ENCODE measurements around the gene TOX2. TPM values are rescaled to one million over a fixed set of nuclear protein-coding genes. Genes with fewer than 3 reads are reported as not detected.
A peak's percentile ranks its signal among the peaks of the same experiment; 100 is the strongest.

The TOX2 gene
- total and polyA plus RNA-seq, 2 donors: 14.5 to 75.8 TPM

GRCh38 chr20:43910564-43910963 lies 4.1 kb upstream of the TOX2 start:
- DNase-seq (ENCODE audit: low read depth in 6 of 9, low spot score in 9 of 9): no peak
- Histone ChIP-seq H3K36me3 (ENCODE audit: control insufficient read depth in 2 of 2, insufficient read depth in 2 of 2, low read length in 1 of 2) (no peaks in the 10 kb centered on the region), H3K4me3 (ENCODE audit: low read length in 2 of 2) (no peak overlapping the region), H3K9me3 (ENCODE audit: control insufficient read depth in 2 of 2, insufficient read depth in 1 of 2, low read length in 1 of 2) (peaks cover 0 to 13% of the 10 kb centered on the region in 2 donors), H3K27me3 (ENCODE audit: control insufficient read depth in 2 of 2, insufficient read depth in 1 of 2, low read length in 1 of 2) (peaks cover 20 to 24% of the 10 kb centered on the region in 2 donors), H3K4me1 (ENCODE audit: control insufficient read depth in 2 of 2, insufficient read depth in 2 of 2, low read length in 2 of 2) (peaks cover 4 to 6% of the 10 kb centered on the region in 2 donors), H3K27ac (ENCODE audit: low read depth in 1 of 2, low read length in 1 of 2) (no peak overlapping the region)
- WGBS: 65% methylated on average over 4 of the region's 4 CpGs

DNA sequence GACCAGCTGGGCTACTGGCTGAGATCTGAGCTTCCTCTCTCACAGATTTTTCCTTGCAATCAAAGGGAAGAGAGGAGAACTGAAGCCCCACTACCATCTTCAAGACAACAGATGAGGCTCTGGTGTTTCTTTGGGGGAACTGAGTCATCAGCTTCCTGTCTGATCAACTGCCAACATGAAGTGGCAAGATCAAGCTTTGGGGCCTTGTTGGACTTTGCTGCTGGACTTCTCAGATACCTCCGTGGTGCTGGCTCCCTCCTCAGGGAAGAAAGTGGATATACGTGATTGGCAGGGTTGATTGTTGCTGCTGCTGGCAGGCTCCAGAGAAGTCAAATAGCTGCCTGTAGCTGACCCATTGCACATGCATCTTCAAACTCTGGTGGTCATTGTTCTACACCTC lies 3.6 kb upstream of the TOX2 start:
- no peaks in the 10 kb centered on the region for H3K36me3 ChIP-seq (ENCODE audit: control insufficient read depth in 2 of 2, insufficient read depth in 2 of 2, low read length in 1 of 2)
- no peak overlapping the region for H3K27ac ChIP-seq (ENCODE audit: low read depth in 1 of 2, low read length in 1 of 2)
- peaks cover 0 to 18% of the 10 kb centered on the region in 2 donors for H3K9me3 ChIP-seq (ENCODE audit: control insufficient read depth in 2 of 2, insufficient read depth in 1 of 2, low read length in 1 of 2)
- 76% methylated on average over 2 of the region's 2 CpGs for WGBS
- DNase-seq (ENCODE audit: low read depth in 6 of 9, low spot score in 9 of 9): no peak
- peaks cover 25 to 29% of the 10 kb centered on the region in 2 donors for H3K27me3 ChIP-seq (ENCODE audit: control insufficient read depth in 2 of 2, insufficient read depth in 1 of 2, low read length in 1 of 2)
- H3K4me3 ChIP-seq (ENCODE audit: low read length in 2 of 2): no peak overlapping the region
- H3K4me1 ChIP-seq (ENCODE audit: control insufficient read depth in 2 of 2, insufficient read depth in 2 of 2, low read length in 2 of 2): peaks cover 6 to 8% of the 10 kb centered on the region in 2 donors

DNA sequence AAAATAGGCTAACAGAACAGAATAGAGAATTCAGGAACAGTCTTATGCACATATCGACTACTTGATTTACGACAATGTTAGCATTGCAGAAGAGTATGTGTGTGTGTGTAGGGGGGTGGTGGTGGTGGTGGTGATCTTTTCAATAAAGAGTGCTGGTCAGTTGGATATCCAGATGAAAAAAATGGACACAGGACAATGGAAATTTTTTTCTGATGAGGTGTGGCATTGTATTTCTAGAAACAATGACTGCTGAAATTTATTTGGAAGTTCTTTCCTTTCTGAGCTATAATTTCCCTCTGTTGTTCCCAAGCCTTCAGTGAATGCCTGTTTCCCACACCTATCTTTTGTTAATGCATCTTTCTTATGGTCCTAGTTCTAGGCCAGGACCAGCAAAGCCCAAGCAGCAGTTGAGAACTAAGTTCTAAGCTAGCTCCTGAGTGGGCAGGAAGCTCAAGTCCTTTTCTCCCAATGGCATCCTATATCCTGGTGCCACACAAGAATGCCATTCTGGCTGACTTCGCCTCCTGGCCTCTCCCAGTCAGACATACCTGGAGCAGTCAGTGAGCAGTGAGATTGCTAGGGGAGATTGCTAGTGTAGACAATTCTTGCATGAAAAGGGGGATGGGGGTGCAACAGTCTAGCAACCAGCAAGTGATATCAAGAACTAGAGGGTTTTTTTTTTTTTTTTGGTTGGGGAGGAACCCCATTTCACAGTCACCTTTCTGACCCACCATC lies 1.2 kb upstream of the TOX2 start:
- peak overlapping the region in 1 of 2 donors; percentile 39 for H3K4me3 ChIP-seq (ENCODE audit: low read length in 2 of 2)
- no peak overlapping the region for H3K27ac ChIP-seq (ENCODE audit: low read depth in 1 of 2, low read length in 1 of 2)
- peaks cover 8 to 14% of the 10 kb centered on the region in 2 donors for H3K4me1 ChIP-seq (ENCODE audit: control insufficient read depth in 2 of 2, insufficient read depth in 2 of 2, low read length in 2 of 2)
- DNase-seq (ENCODE audit: low read depth in 6 of 9, low spot score in 9 of 9): no peak
- H3K9me3 ChIP-seq (ENCODE audit: control insufficient read depth in 2 of 2, insufficient read depth in 1 of 2, low read length in 1 of 2): peaks cover 0 to 21% of the 10 kb centered on the region in 2 donors
- peaks cover 34 to 49% of the 10 kb centered on the region in 2 donors for H3K27me3 ChIP-seq (ENCODE audit: control insufficient read depth in 2 of 2, insufficient read depth in 1 of 2, low read length in 1 of 2)
- WGBS: 88% methylated on average over 3 of the region's 3 CpGs
- no peaks in the 10 kb centered on the region for H3K36me3 ChIP-seq (ENCODE audit: control insufficient read depth in 2 of 2, insufficient read depth in 2 of 2, low read length in 1 of 2)

- peaks cover 36 to 56% of the 10 kb centered on the region in 2 donors for H3K27me3 ChIP-seq (ENCODE audit: control insufficient read depth in 2 of 2, insufficient read depth in 1 of 2, low read length in 1 of 2)
- DNase-seq (ENCODE audit: low read depth in 6 of 9, low spot score in 9 of 9): peak in 1 of 9 donors; percentile 30
- H3K4me1 ChIP-seq (ENCODE audit: control insufficient read depth in 2 of 2, insufficient read depth in 2 of 2, low read length in 2 of 2): peaks cover 8 to 20% of the 10 kb centered on the region in 2 donors
- no peaks in the 10 kb centered on the region for H3K36me3 ChIP-seq (ENCODE audit: control insufficient read depth in 2 of 2, insufficient read depth in 2 of 2, low read length in 1 of 2)
- WGBS: 8% methylated on average over 66 of the region's 66 CpGs
- peak overlapping the region; percentile 70 to 74 for H3K4me3 ChIP-seq (ENCODE audit: low read length in 2 of 2)
- H3K27ac ChIP-seq (ENCODE audit: low read depth in 1 of 2, low read length in 1 of 2): peak overlapping the region; percentile 59 to 74
- peaks cover 0 to 18% of the 10 kb centered on the region in 2 donors for H3K9me3 ChIP-seq (ENCODE audit: control insufficient read depth in 2 of 2, insufficient read depth in 1 of 2, low read length in 1 of 2)
Measured at GRCh38 chr20:43915211-43916072, 790 bp downstream of the TOX2 start.

- peaks cover 0 to 18% of the 10 kb centered on the region in 2 donors for H3K9me3 ChIP-seq (ENCODE audit: control insufficient read depth in 2 of 2, insufficient read depth in 1 of 2, low read length in 1 of 2)
- H3K36me3 ChIP-seq (ENCODE audit: control insufficient read depth in 2 of 2, insufficient read depth in 2 of 2, low read length in 1 of 2): no peaks in the 10 kb centered on the region
- DNase-seq (ENCODE audit: low read depth in 6 of 9, low spot score in 9 of 9): no peak
- peaks cover 13 to 28% of the 10 kb centered on the region in 2 donors for H3K4me1 ChIP-seq (ENCODE audit: control insufficient read depth in 2 of 2, insufficient read depth in 2 of 2, low read length in 2 of 2)
- peak overlapping the region; percentile 70 to 74 for H3K4me3 ChIP-seq (ENCODE audit: low read length in 2 of 2)
- peaks cover 36 to 57% of the 10 kb centered on the region in 2 donors for H3K27me3 ChIP-seq (ENCODE audit: control insufficient read depth in 2 of 2, insufficient read depth in 1 of 2, low read length in 1 of 2)
- WGBS: 7% methylated on average over 50 of the region's 50 CpGs
- peak overlapping the region; percentile 59 to 74 for H3K27ac ChIP-seq (ENCODE audit: low read depth in 1 of 2, low read length in 1 of 2)
Measured at GRCh38 chr20:43916073-43916880, 1.6 kb downstream of the TOX2 start.

DNA sequence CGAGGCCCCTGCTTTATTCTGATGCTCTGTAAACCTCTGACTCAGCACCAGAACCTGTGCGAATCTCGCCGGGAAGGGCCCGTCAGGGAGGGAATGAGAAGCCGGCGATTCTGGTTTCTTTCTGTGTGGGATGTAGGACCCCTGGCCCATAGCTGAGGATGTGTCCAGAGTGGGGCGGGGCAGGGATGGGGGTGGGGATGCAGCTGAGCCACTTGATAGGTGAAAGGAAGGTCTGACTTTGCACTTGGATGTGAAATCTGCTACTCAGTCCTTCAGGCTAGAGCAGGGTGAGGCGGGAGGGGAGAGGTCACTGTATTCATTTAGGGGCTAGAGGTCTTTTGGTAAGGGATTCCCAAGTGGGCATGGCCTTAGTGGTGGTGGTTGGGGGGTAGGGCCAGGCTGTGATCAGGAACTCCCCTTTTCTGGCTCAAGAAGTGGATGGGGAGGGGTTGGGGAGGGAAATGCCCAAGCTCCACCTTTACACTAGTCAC lies 2.3 kb downstream of the TOX2 start:
- Histone ChIP-seq H3K4me3 (ENCODE audit: low read length in 2 of 2) (peak overlapping the region; percentile 70 to 74), H3K27ac (ENCODE audit: low read depth in 1 of 2, low read length in 1 of 2) (peak overlapping the region; percentile 47 to 59), H3K4me1 (ENCODE audit: control insufficient read depth in 2 of 2, insufficient read depth in 2 of 2, low read length in 2 of 2) (peaks cover 19 to 34% of the 10 kb centered on the region in 2 donors), H3K9me3 (ENCODE audit: control insufficient read depth in 2 of 2, insufficient read depth in 1 of 2, low read length in 1 of 2) (peaks cover 0 to 18% of the 10 kb centered on the region in 2 donors), H3K36me3 (ENCODE audit: control insufficient read depth in 2 of 2, insufficient read depth in 2 of 2, low read length in 1 of 2) (no peaks in the 10 kb centered on the region), H3K27me3 (ENCODE audit: control insufficient read depth in 2 of 2, insufficient read depth in 1 of 2, low read length in 1 of 2) (peaks cover 36 to 59% of the 10 kb centered on the region in 2 donors)
- peak in 2 of 9 donors; percentile 15 to 20 for DNase-seq (ENCODE audit: low read depth in 6 of 9, low spot score in 9 of 9)
- 36% methylated on average over 9 of the region's 9 CpGs for WGBS

- no peak for DNase-seq (ENCODE audit: low read depth in 6 of 9, low spot score in 9 of 9)
- Histone ChIP-seq H3K27me3 (ENCODE audit: control insufficient read depth in 2 of 2, insufficient read depth in 1 of 2, low read length in 1 of 2) (peaks cover 34 to 57% of the 10 kb centered on the region in 2 donors), H3K27ac (ENCODE audit: low read depth in 1 of 2, low read length in 1 of 2) (peak overlapping the region in 1 of 2 donors; percentile 26), H3K4me1 (ENCODE audit: control insufficient read depth in 2 of 2, insufficient read depth in 2 of 2, low read length in 2 of 2) (peaks cover 22 to 39% of the 10 kb centered on the region in 2 donors), H3K9me3 (ENCODE audit: control insufficient read depth in 2 of 2, insufficient read depth in 1 of 2, low read length in 1 of 2) (peaks cover 0 to 18% of the 10 kb centered on the region in 2 donors), H3K4me3 (ENCODE audit: low read length in 2 of 2) (peak overlapping the region; percentile 70 to 74), H3K36me3 (ENCODE audit: control insufficient read depth in 2 of 2, insufficient read depth in 2 of 2, low read length in 1 of 2) (no peaks in the 10 kb centered on the region)
- WGBS: 84% methylated on average over 9 of the region's 9 CpGs
Measured at GRCh38 chr20:43917380-43917779, 2.7 kb downstream of the TOX2 start.

GRCh38 chr20:43919686-43920403 lies 5.2 kb downstream of the TOX2 start:
- Histone ChIP-seq H3K36me3 (ENCODE audit: control insufficient read depth in 2 of 2, insufficient read depth in 2 of 2, low read length in 1 of 2) (no peaks in the 10 kb centered on the region), H3K4me3 (ENCODE audit: low read length in 2 of 2) (no peak overlapping the region), H3K27ac (ENCODE audit: low read depth in 1 of 2, low read length in 1 of 2) (no peak overlapping the region), H3K9me3 (ENCODE audit: control insufficient read depth in 2 of 2, insufficient read depth in 1 of 2, low read length in 1 of 2) (peaks cover 0 to 11% of the 10 kb centered on the region in 2 donors), H3K4me1 (ENCODE audit: control insufficient read depth in 2 of 2, insufficient read depth in 2 of 2, low read length in 2 of 2) (peaks cover 24 to 62% of the 10 kb centered on the region in 2 donors), H3K27me3 (ENCODE audit: control insufficient read depth in 2 of 2, insufficient read depth in 1 of 2, low read length in 1 of 2) (peaks cover 27 to 48% of the 10 kb centered on the region in 2 donors)
- no peak for DNase-seq (ENCODE audit: low read depth in 6 of 9, low spot score in 9 of 9)
- 77% methylated on average over 6 of the region's 6 CpGs for WGBS
